ENCODE data around the gene DHRS3. TPM values are rescaled to one million over a fixed set of nuclear protein-coding genes. Genes with fewer than 3 reads are reported as not detected.
A peak's percentile ranks its signal among the peaks of the same experiment; 100 is the strongest.
"Not testable (repeated sequence)": the region's sequence is repeated elsewhere in the genome, so short reads cannot be mapped to it uniquely, and the experiment has no call there.

DHRS3 gene
- total and polyA plus RNA-seq, 3 experiments from 2014 or later = 31.9 to 123 (median 117) TPM

GRCh38 chr1:12657885-12658512 lies 40.0 kb upstream of the DHRS3 start:
- H3K9me3 ChIP-seq (ENCODE audit: low read length); H3K27me3 ChIP-seq (ENCODE audit: insufficient read depth, low read length, poor library complexity, severe bottlenecking); H3K4me1 ChIP-seq (ENCODE audit: insufficient read depth, low read length); H3K36me3 ChIP-seq (ENCODE audit: insufficient read depth, low read length); H3K27me3 Mint-ChIP-seq; DNase-seq; H3K9me3 Mint-ChIP-seq; H3K4me3 ChIP-seq (ENCODE audit: low read length); H3K4me3 Mint-ChIP-seq; H3K36me3 Mint-ChIP-seq; H3K4me1 Mint-ChIP-seq; POLR2A ChIA-PET; H3K27ac Mint-ChIP-seq; H3K27ac ChIP-seq (ENCODE audit: low read depth, low read length): not testable (repeated sequence)
- CTCF ChIA-PET = interaction anchor here (0.7 to 4.3 kb wide), 26 partner anchors 8 to 538 kb away, joined by 3 to 22 read pairs (median 4); partner anchors contain the start of genes AADACL4 and DHRS3

- ChIA-PET POLR2A (no interaction called here), CTCF (interaction anchor here (1.1 to 4.3 kb wide), 8 partner anchors 37 to 532 kb away, joined by 3 to 22 read pairs (median 4); partner anchors contain the start of gene DHRS3)
- no peak for DNase-seq
- H3K36me3 Mint-ChIP-seq = no peaks in the 10 kb centered on the region
- no peak overlapping the region for H3K27ac ChIP-seq (ENCODE audit: low read depth, low read length)
- no peaks in the 10 kb centered on the region for H3K9me3 Mint-ChIP-seq
- peaks cover 7% of the 10 kb centered on the region in 3 donors for H3K4me1 Mint-ChIP-seq
- no peaks in the 10 kb centered on the region for H3K36me3 ChIP-seq (ENCODE audit: insufficient read depth, low read length)
- no peak overlapping the region for H3K4me3 Mint-ChIP-seq
- H3K4me1 ChIP-seq (ENCODE audit: insufficient read depth, low read length) = peaks cover 5% of the 10 kb centered on the region
- H3K4me3 ChIP-seq (ENCODE audit: low read length) = no peak overlapping the region
- H3K27ac Mint-ChIP-seq = no peak overlapping the region
- H3K27me3 Mint-ChIP-seq = peaks cover 6 to 7% of the 10 kb centered on the region in 2 donors
- no peaks in the 10 kb centered on the region for H3K27me3 ChIP-seq (ENCODE audit: insufficient read depth, low read length, poor library complexity, severe bottlenecking)
- H3K9me3 ChIP-seq (ENCODE audit: low read length) = no peaks in the 10 kb centered on the region
Measured at GRCh38 chr1:12657060-12657884, 39.3 kb upstream of the DHRS3 start.

GRCh38 chr1:12656575-12656974 lies 38.6 kb upstream of the DHRS3 start:
- Histone ChIP-seq H3K4me1 (ENCODE audit: insufficient read depth, low read length) (peaks cover 5% of the 10 kb centered on the region), H3K9me3 (ENCODE audit: low read length) (no peaks in the 10 kb centered on the region), H3K27me3 (ENCODE audit: insufficient read depth, low read length, poor library complexity, severe bottlenecking) (no peaks in the 10 kb centered on the region), H3K4me3 (ENCODE audit: low read length) (no peak overlapping the region), H3K36me3 (ENCODE audit: insufficient read depth, low read length) (no peaks in the 10 kb centered on the region), H3K27ac (ENCODE audit: low read depth, low read length) (no peak overlapping the region)
- Mint-ChIP-seq H3K36me3 (no peaks in the 10 kb centered on the region), H3K4me3 (no peak overlapping the region), H3K4me1 (peaks cover 7% of the 10 kb centered on the region in 3 donors), H3K27ac (no peak overlapping the region), H3K9me3 (peaks cover 0 to 2% (median 0%) of the 10 kb centered on the region in 5 donors), H3K27me3 (peaks cover 6 to 10% of the 10 kb centered on the region in 2 donors)
- CTCF ChIA-PET = interaction anchor here (0.8 to 4.3 kb wide), 5 partner anchors 8 to 396 kb away, joined by 3 to 22 read pairs (median 3); partner anchors contain the start of gene DHRS3
- DNase-seq = no peak
- POLR2A ChIA-PET = no interaction called here

- H3K9me3 ChIP-seq (ENCODE audit: low read length) = no peaks in the 10 kb centered on the region
- DNase-seq = no peak
- no peaks in the 10 kb centered on the region for H3K36me3 ChIP-seq (ENCODE audit: insufficient read depth, low read length)
- CTCF ChIA-PET = no interaction called here
- H3K4me1 ChIP-seq (ENCODE audit: insufficient read depth, low read length) = peaks cover 5% of the 10 kb centered on the region
- Mint-ChIP-seq H3K4me3 (no peak overlapping the region), H3K27me3 (peaks cover 14 to 25% of the 10 kb centered on the region in 2 donors), H3K4me1 (peaks cover 7% of the 10 kb centered on the region in 3 donors), H3K27ac (no peak overlapping the region), H3K9me3 (peaks cover 0 to 2% (median 0%) of the 10 kb centered on the region in 5 donors), H3K36me3 (no peaks in the 10 kb centered on the region)
- H3K4me3 ChIP-seq (ENCODE audit: low read length) = no peak overlapping the region
- no peak overlapping the region for H3K27ac ChIP-seq (ENCODE audit: low read depth, low read length)
- POLR2A ChIA-PET = no interaction called here
- H3K27me3 ChIP-seq (ENCODE audit: insufficient read depth, low read length, poor library complexity, severe bottlenecking) = no peaks in the 10 kb centered on the region
Measured at GRCh38 chr1:12654657-12655056, 36.6 kb upstream of the DHRS3 start.

- Mint-ChIP-seq H3K4me1 (peaks cover 7% of the 10 kb centered on the region in 3 donors), H3K4me3 (no peak overlapping the region), H3K9me3 (peaks cover 0 to 2% (median 0%) of the 10 kb centered on the region in 5 donors), H3K27me3 (peaks cover 13 to 29% of the 10 kb centered on the region in 2 donors), H3K36me3 (no peaks in the 10 kb centered on the region), H3K27ac (no peak overlapping the region)
- peaks cover 5% of the 10 kb centered on the region for H3K4me1 ChIP-seq (ENCODE audit: insufficient read depth, low read length)
- no peak for DNase-seq
- H3K27ac ChIP-seq (ENCODE audit: low read depth, low read length) = no peak overlapping the region
- no peaks in the 10 kb centered on the region for H3K36me3 ChIP-seq (ENCODE audit: insufficient read depth, low read length)
- no peaks in the 10 kb centered on the region for H3K9me3 ChIP-seq (ENCODE audit: low read length)
- ChIA-PET CTCF (no interaction called here), POLR2A (no interaction called here)
- no peaks in the 10 kb centered on the region for H3K27me3 ChIP-seq (ENCODE audit: insufficient read depth, low read length, poor library complexity, severe bottlenecking)
- H3K4me3 ChIP-seq (ENCODE audit: low read length) = no peak overlapping the region
Measured at GRCh38 chr1:12654004-12654567, 36.1 kb upstream of the DHRS3 start.

GRCh38 chr1:12649971-12650421 lies 32.0 kb upstream of the DHRS3 start:
- H3K27ac ChIP-seq (ENCODE audit: low read depth, low read length) = no peak overlapping the region
- Mint-ChIP-seq H3K27ac (no peak overlapping the region), H3K9me3 (peaks cover 0 to 2% (median 0%) of the 10 kb centered on the region in 5 donors), H3K27me3 (peaks cover 13 to 41% of the 10 kb centered on the region in 2 donors), H3K36me3 (no peaks in the 10 kb centered on the region), H3K4me1 (no peaks in the 10 kb centered on the region), H3K4me3 (no peak overlapping the region)
- H3K4me3 ChIP-seq (ENCODE audit: low read length) = no peak overlapping the region
- H3K36me3 ChIP-seq (ENCODE audit: insufficient read depth, low read length) = no peaks in the 10 kb centered on the region
- POLR2A ChIA-PET = interaction anchor here (0.6 kb wide), 1 partner anchor 11 kb away, joined by 5 read pairs; no protein-coding TSS in a partner anchor
- H3K9me3 ChIP-seq (ENCODE audit: low read length) = no peaks in the 10 kb centered on the region
- H3K4me1 ChIP-seq (ENCODE audit: insufficient read depth, low read length) = no peaks in the 10 kb centered on the region
- DNase-seq = no peak
- no peaks in the 10 kb centered on the region for H3K27me3 ChIP-seq (ENCODE audit: insufficient read depth, low read length, poor library complexity, severe bottlenecking)
- CTCF ChIA-PET = interaction anchor here (2.0 kb wide), 1 partner anchor 9 kb away, joined by 11 read pairs; no protein-coding TSS in a partner anchor

- ChIA-PET POLR2A (no interaction called here), CTCF (interaction anchor here (1.2 kb wide), 1 partner anchor 334 kb away, joined by 3 read pairs; no protein-coding TSS in a partner anchor)
- no peak for DNase-seq
- Mint-ChIP-seq H3K9me3 (peaks cover 0 to 2% (median 0%) of the 10 kb centered on the region in 5 donors), H3K27ac (no peak overlapping the region), H3K4me1 (no peaks in the 10 kb centered on the region), H3K36me3 (no peaks in the 10 kb centered on the region), H3K27me3 (peaks cover 13 to 47% of the 10 kb centered on the region in 2 donors), H3K4me3 (no peak overlapping the region)
- H3K4me1 ChIP-seq (ENCODE audit: insufficient read depth, low read length) = no peaks in the 10 kb centered on the region
- no peaks in the 10 kb centered on the region for H3K9me3 ChIP-seq (ENCODE audit: low read length)
- no peaks in the 10 kb centered on the region for H3K27me3 ChIP-seq (ENCODE audit: insufficient read depth, low read length, poor library complexity, severe bottlenecking)
- H3K4me3 ChIP-seq (ENCODE audit: low read length) = no peak overlapping the region
- H3K36me3 ChIP-seq (ENCODE audit: insufficient read depth, low read length) = no peaks in the 10 kb centered on the region
- no peak overlapping the region for H3K27ac ChIP-seq (ENCODE audit: low read depth, low read length)
Measured at GRCh38 chr1:12648741-12649140, 30.7 kb upstream of the DHRS3 start.

GRCh38 chr1:12645401-12645800 lies 27.4 kb upstream of the DHRS3 start:
- peaks cover 10 to 17% (median 14%) of the 10 kb centered on the region in 5 donors for H3K9me3 Mint-ChIP-seq
- H3K9me3 ChIP-seq (ENCODE audit: low read length); POLR2A ChIA-PET; H3K36me3 ChIP-seq (ENCODE audit: insufficient read depth, low read length); DNase-seq; H3K4me1 ChIP-seq (ENCODE audit: insufficient read depth, low read length); H3K27me3 ChIP-seq (ENCODE audit: insufficient read depth, low read length, poor library complexity, severe bottlenecking); H3K4me1 Mint-ChIP-seq; CTCF ChIA-PET; H3K4me3 ChIP-seq (ENCODE audit: low read length); H3K27ac ChIP-seq (ENCODE audit: low read depth, low read length); H3K27ac Mint-ChIP-seq: not testable (repeated sequence)
- H3K4me3 Mint-ChIP-seq = peak overlapping the region in 1 of 7 donors; percentile 60
- H3K36me3 Mint-ChIP-seq = peaks cover 0 to 10% (median 2%) of the 10 kb centered on the region in 3 donors
- H3K27me3 Mint-ChIP-seq = peaks cover 9 to 33% of the 10 kb centered on the region in 2 donors

Measured in CD8-positive, alpha-beta memory T cell (primary cell).